GM21723 (cell line): ENCODE measurements around the gene STMP1.

ENCODE experiments used
- ATAC-seq: cut with Tn5 transposase; IDR thresholded peaks from one replicate; pipeline ENCODE4 v1.9.1; 2021; ENCODE audit warnings: mild to moderate bottlenecking, moderate library complexity; ENCODE audit not compliant: unreplicated experiment

The STMP1 gene

DNA sequence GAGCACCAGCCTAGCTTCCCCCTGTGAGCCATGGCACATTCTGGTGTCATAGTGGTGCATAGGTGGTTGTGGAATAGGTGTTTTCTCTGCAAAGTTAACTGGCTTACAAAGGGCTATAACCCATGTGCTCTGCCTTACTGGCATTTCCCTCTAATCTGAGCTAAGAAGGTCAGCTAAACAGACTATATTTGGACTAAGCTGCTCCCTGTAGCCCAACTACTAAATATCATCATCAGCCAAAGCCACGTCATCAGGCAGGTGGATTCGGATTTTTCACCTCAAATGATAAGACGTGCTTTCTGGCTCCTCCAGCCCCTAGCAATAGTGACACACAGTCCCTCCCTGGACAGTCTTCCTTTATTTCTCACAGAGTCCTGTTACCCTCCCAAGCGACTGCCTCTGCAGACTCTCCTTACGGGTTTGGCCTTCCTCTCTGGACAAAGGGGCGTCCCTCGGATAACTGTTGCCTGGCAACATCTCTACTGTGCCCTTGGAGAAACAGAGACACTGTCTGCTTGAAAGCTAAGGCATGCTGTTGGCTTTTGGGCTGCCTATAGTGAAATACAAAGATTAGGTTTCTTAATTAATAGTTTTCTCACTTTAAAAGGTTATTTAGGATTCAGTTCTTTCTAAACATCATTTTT is 56.6 kb downstream of the STMP1 start:
- ATAC-seq: no peak

GRCh38 chr7:135719688-135720087 is 57.4 kb downstream of the STMP1 start:
- no peak for ATAC-seq

- ATAC-seq: no peak
These were observed 59.0 kb downstream of the STMP1 start for GRCh38 chr7:135721198-135721820.

GRCh38 chr7:135723411-135723810 is 61.1 kb downstream of the STMP1 start:
- ATAC-seq: no peak
